Endothelial cell (in vitro differentiated cells): Measurements from ENCODE around the gene CRTC2. TPM values are rescaled to one million over a fixed set of nuclear protein-coding genes. Genes with fewer than 3 reads are reported as not detected.
"Not testable (repeated sequence)": the region's sequence is repeated elsewhere in the genome, so short reads cannot be mapped to it uniquely, and the experiment has no call there.

Source experiments
- DNase-seq: peaks from one replicate; pipeline ENCODE4 v3.0.0; 2021; ENCODE audit warnings: low spot score
- H3K27ac Mint-ChIP-seq: one replicate; pipeline ENCODE4 v1.8.0; 2021; ENCODE audit warnings: mixed read lengths, inconsistent platforms; ENCODE audit not compliant: unreplicated experiment
- H3K27me3 Mint-ChIP-seq: one replicate; pipeline ENCODE4 v1.8.0; 2021; ENCODE audit warnings: mild to moderate bottlenecking, moderate library complexity, mixed read lengths, inconsistent platforms; ENCODE audit not compliant: unreplicated experiment
- H3K36me3 Mint-ChIP-seq: one replicate; pipeline ENCODE4 v1.8.0; 2021; ENCODE audit warnings: mild to moderate bottlenecking, low read depth, mixed read lengths, inconsistent platforms; ENCODE audit not compliant: unreplicated experiment
- H3K4me1 Mint-ChIP-seq: one replicate; pipeline ENCODE4 v1.8.0; 2021; ENCODE audit warnings: mild to moderate bottlenecking, mixed read lengths, inconsistent platforms; ENCODE audit not compliant: unreplicated experiment
- H3K4me3 Mint-ChIP-seq: one replicate; pipeline ENCODE4 v1.8.0; 2021; ENCODE audit warnings: mild to moderate bottlenecking, mixed read lengths, inconsistent platforms; ENCODE audit not compliant: unreplicated experiment
- H3K9me3 Mint-ChIP-seq: one replicate; pipeline ENCODE4 v1.8.0; 2021; ENCODE audit warnings: mixed read lengths, inconsistent platforms; ENCODE audit not compliant: unreplicated experiment
- CTCF ChIP-seq: fragments of 200-600 bp; sonication (generic); IDR thresholded peaks from one replicate; pipeline ENCODE4 v1.5.0; 2021; ENCODE audit warnings: antibody characterized with exemption; ENCODE audit not compliant: unreplicated experiment
- total RNA-seq: library from RNA; stranded (reverse); fragmentation: NEBNext Ultra II Directional; extraction: Animal tissue kit (Norgen Biotek cat#: 25700); gene quantifications from one replicate; pipeline ENCODE4 v1.2.1, GENCODE V29; 2021; ENCODE audit not compliant: unreplicated experiment

Gene CRTC2
- total RNA-seq, 1 donor from 2014 or later: 69.9 TPM

- DNase-seq: no peak
- Mint-ChIP-seq H3K36me3 (no peaks in the 10 kb centered on the region), H3K9me3 (no peaks in the 10 kb centered on the region), H3K4me1 (peaks cover 15% of the 10 kb centered on the region), H3K27me3 (peaks cover 4% of the 10 kb centered on the region), H3K27ac (no peak overlapping the region), H3K4me3 (no peak overlapping the region)
- no peak for TF ChIP-seq CTCF
These were observed 42.1 kb downstream of the CRTC2 start for GRCh38 chr1:153916297-153916696.

GRCh38 chr1:153912349-153912748 is 46.1 kb downstream of the CRTC2 start:
- Mint-ChIP-seq H3K4me1 (no peaks in the 10 kb centered on the region), H3K4me3 (no peak overlapping the region), H3K9me3 (no peaks in the 10 kb centered on the region), H3K36me3 (peaks cover 1% of the 10 kb centered on the region), H3K27me3 (no peaks in the 10 kb centered on the region), H3K27ac (no peak overlapping the region)
- no peak for TF ChIP-seq CTCF
- DNase-seq: no peak

GRCh38 chr1:153910560-153910959 is 47.9 kb downstream of the CRTC2 start:
- H3K27ac Mint-ChIP-seq: not testable (repeated sequence)

GRCh38 chr1:153908071-153908470 is 50.3 kb downstream of the CRTC2 start:
- TF ChIP-seq CTCF: no peak
- Mint-ChIP-seq H3K36me3 (peaks cover 6% of the 10 kb centered on the region), H3K4me1 (no peaks in the 10 kb centered on the region), H3K27me3 (peaks cover 2% of the 10 kb centered on the region), H3K27ac (no peak overlapping the region), H3K4me3 (no peak overlapping the region), H3K9me3 (no peaks in the 10 kb centered on the region)
- no peak for DNase-seq

More at GRCh38 chr1:153910560-153910959, 47.9 kb downstream of the CRTC2 start:
- not testable (repeated sequence) for H3K4me3 Mint-ChIP-seq, H3K4me1 Mint-ChIP-seq, H3K27me3 Mint-ChIP-seq, H3K36me3 Mint-ChIP-seq, H3K9me3 Mint-ChIP-seq, DNase-seq

- peak overlapping the region; percentile 7 for H3K27ac Mint-ChIP-seq
- peaks cover 2% of the 10 kb centered on the region for H3K27me3 Mint-ChIP-seq
- no peaks in the 10 kb centered on the region for H3K4me1 Mint-ChIP-seq
- no peak for DNase-seq
- no peaks in the 10 kb centered on the region for H3K9me3 Mint-ChIP-seq
- peak overlapping the region; percentile 70 for H3K4me3 Mint-ChIP-seq
- H3K36me3 Mint-ChIP-seq: peaks cover 6% of the 10 kb centered on the region
- TF ChIP-seq CTCF: no peak
These were observed 51.3 kb downstream of the CRTC2 start for GRCh38 chr1:153907134-153907533.

GRCh38 chr1:153906396-153906795 is 52.0 kb downstream of the CRTC2 start:
- no peak for DNase-seq
- Mint-ChIP-seq H3K9me3 (no peaks in the 10 kb centered on the region), H3K27me3 (peaks cover 2% of the 10 kb centered on the region), H3K4me3 (no peak overlapping the region), H3K4me1 (no peaks in the 10 kb centered on the region), H3K27ac (no peak overlapping the region), H3K36me3 (peaks cover 6% of the 10 kb centered on the region)
- no peak for TF ChIP-seq CTCF

GRCh38 chr1:153905908-153906307 is 52.5 kb downstream of the CRTC2 start:
- H3K27me3 Mint-ChIP-seq, DNase-seq, H3K9me3 Mint-ChIP-seq, H3K27ac Mint-ChIP-seq, H3K36me3 Mint-ChIP-seq, H3K4me3 Mint-ChIP-seq, H3K4me1 Mint-ChIP-seq: not testable (repeated sequence)
